ENCODE measurements around the gene OR6B2. TPM values are rescaled to one million over a fixed set of nuclear protein-coding genes. Genes with fewer than 3 reads are reported as not detected.
"Not testable (repeated sequence)": the region's sequence is repeated elsewhere in the genome, so short reads cannot be mapped to it uniquely, and the experiment has no call there.

Gene OR6B2
- 1.7 TPM for total RNA-seq (ENCODE audit: insufficient read depth, low replicate concordance)

GRCh38 chr2:240030379-240031094 is at the start of gene OR6B2:
OR6B2 (minus strand) TSS chr2:240030429; CDS start chr2:240030429, 0 bp downstream.
- DNase-seq (ENCODE audit: low spot score): no peak

- no peak for DNase-seq (ENCODE audit: low spot score)
Observed at GRCh38 chr2:240078631-240079030, 48.4 kb upstream of the OR6B2 start.

GRCh38 chr2:240077442-240077841 is 47.2 kb upstream of the OR6B2 start:
- no peak for DNase-seq (ENCODE audit: low spot score)

GRCh38 chr2:240074545-240074944 is 44.3 kb upstream of the OR6B2 start:
- no peak for DNase-seq (ENCODE audit: low spot score)

- DNase-seq (ENCODE audit: low spot score): no peak
Observed at GRCh38 chr2:240070907-240071306, 40.7 kb upstream of the OR6B2 start.

- DNase-seq (ENCODE audit: low spot score): no peak
Observed at GRCh38 chr2:240069829-240070228, 39.6 kb upstream of the OR6B2 start.

GRCh38 chr2:240068193-240068592 is 38.0 kb upstream of the OR6B2 start:
- no peak for DNase-seq (ENCODE audit: low spot score)

- DNase-seq (ENCODE audit: low spot score): no peak
Observed at GRCh38 chr2:240066489-240066888, 36.3 kb upstream of the OR6B2 start.

GRCh38 chr2:240064898-240065297 is 34.7 kb upstream of the OR6B2 start:
- DNase-seq (ENCODE audit: low spot score): no peak

- DNase-seq (ENCODE audit: low spot score): peak; percentile 43
Observed at GRCh38 chr2:240060977-240061591, 30.9 kb upstream of the OR6B2 start.

GRCh38 chr2:240056678-240057077 is 26.4 kb upstream of the OR6B2 start:
- DNase-seq (ENCODE audit: low spot score): no peak

- DNase-seq (ENCODE audit: low spot score): no peak
Observed at GRCh38 chr2:240055177-240055917, 25.1 kb upstream of the OR6B2 start.

GRCh38 chr2:240053173-240054155 is 23.2 kb upstream of the OR6B2 start, which contains the start of gene OR6B3:
OR6B3 (minus strand) TSS chr2:240053521.
- no peak for DNase-seq (ENCODE audit: low spot score)

GRCh38 chr2:240052524-240052923 is 22.3 kb upstream of the OR6B2 start:
- DNase-seq (ENCODE audit: low spot score): no peak

GRCh38 chr2:240051697-240052096 is 21.5 kb upstream of the OR6B2 start:
- DNase-seq (ENCODE audit: low spot score): no peak

GRCh38 chr2:240050278-240050677 is 20.0 kb upstream of the OR6B2 start:
- no peak for DNase-seq (ENCODE audit: low spot score)

GRCh38 chr2:240048237-240048636 is 18.0 kb upstream of the OR6B2 start:
- DNase-seq (ENCODE audit: low spot score): no peak

GRCh38 chr2:240045098-240045497 is 14.9 kb upstream of the OR6B2 start:
- no peak for DNase-seq (ENCODE audit: low spot score)

GRCh38 chr2:240044096-240044495 is 13.9 kb upstream of the OR6B2 start:
- not testable (repeated sequence) for DNase-seq (ENCODE audit: low spot score)

GRCh38 chr2:240043279-240043989 is 13.2 kb upstream of the OR6B2 start:
- DNase-seq (ENCODE audit: low spot score): no peak

GRCh38 chr2:240042740-240043139 is 12.5 kb upstream of the OR6B2 start:
- DNase-seq (ENCODE audit: low spot score): no peak

Data from umbilical cord (tissue), 2 donors.